ENCODE results near the gene CBL.
"Not testable (repeated sequence)": the region's sequence is repeated elsewhere in the genome, so short reads cannot be mapped to it uniquely, and the experiment has no call there.

Gene CBL

DNA sequence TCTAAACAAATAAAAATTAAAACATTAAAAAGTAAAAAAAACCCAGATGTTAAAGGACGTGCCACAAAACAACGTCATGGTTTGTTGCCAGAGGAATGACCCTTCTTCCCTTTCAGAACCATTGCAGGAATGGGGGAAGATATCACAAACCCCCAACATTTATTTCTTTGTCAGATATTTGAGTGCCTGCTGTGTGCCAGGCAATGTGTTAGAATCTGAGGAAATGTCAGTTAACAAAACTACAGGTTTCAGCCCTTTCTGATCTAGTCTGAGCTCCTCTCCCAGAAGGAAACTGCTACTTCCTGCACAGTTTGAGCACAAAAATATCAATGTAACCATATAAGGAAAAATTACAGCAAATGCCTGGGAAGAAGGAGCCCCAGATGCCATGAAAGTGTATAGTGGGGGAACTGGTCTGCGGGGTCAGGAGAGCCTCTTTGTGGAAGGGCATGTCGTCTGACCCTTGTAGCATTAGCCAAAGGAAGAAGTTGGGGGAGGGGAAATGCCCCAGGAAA lies 27.9 kb upstream of the CBL start:
- Mint-ChIP-seq H3K27ac (no peak overlapping the region), H3K27me3 (no peaks in the 10 kb centered on the region), H3K36me3 (peaks cover 44% of the 10 kb centered on the region), H3K4me1 (peaks cover 6% of the 10 kb centered on the region), H3K9me3 (no peaks in the 10 kb centered on the region), H3K4me3 (no peak overlapping the region)
- ATAC-seq: no peak

DNA sequence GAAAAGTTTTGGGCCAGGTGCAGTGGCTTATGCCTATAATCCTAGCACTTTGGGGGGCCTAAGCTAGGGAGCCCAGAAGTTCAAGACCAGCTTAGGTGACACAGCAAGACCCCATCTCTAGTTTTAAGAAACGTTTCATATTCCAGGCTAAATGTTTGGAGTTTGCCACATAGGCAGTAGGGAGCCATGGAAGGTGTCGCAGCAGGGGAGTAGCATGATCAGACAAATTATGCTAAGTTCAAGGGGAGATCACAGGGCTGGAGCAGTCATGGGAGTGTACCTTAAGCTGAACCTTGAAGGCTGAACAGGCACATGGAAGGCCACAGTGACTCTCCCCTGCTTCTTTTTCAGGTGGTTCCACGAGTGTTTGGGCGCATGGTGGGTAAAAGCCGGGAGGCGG lies 26.8 kb upstream of the CBL start:
- Mint-ChIP-seq H3K27me3 (no peaks in the 10 kb centered on the region), H3K9me3 (no peaks in the 10 kb centered on the region), H3K4me3 (no peak overlapping the region), H3K4me1 (peaks cover 13% of the 10 kb centered on the region), H3K27ac (no peak overlapping the region), H3K36me3 (peaks cover 47% of the 10 kb centered on the region)
- ATAC-seq: no peak

DNA sequence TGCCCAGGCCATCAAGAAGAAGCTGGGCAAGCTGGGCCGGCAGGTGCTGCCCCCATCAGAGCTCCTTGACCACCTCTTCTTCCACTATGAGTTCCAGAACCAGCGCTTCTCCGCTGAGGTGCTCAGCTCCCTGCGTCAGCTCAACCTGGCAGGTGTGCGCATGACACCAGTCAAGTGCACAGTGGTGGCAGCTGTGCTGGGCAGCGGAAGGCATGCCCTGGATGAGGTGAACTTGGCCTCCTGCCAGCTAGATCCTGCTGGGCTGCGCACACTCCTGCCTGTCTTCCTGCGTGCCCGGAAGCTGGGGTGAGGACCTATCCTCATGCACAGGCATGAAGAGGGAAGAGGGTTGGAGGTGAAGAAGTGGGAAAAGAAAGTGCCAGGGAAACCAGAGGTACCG lies 26.2 kb upstream of the CBL start:
- Mint-ChIP-seq H3K9me3 (no peaks in the 10 kb centered on the region), H3K27ac (no peak overlapping the region), H3K4me3 (no peak overlapping the region), H3K27me3 (no peaks in the 10 kb centered on the region), H3K36me3 (peaks cover 42% of the 10 kb centered on the region), H3K4me1 (peaks cover 14% of the 10 kb centered on the region)
- no peak for ATAC-seq

DNA sequence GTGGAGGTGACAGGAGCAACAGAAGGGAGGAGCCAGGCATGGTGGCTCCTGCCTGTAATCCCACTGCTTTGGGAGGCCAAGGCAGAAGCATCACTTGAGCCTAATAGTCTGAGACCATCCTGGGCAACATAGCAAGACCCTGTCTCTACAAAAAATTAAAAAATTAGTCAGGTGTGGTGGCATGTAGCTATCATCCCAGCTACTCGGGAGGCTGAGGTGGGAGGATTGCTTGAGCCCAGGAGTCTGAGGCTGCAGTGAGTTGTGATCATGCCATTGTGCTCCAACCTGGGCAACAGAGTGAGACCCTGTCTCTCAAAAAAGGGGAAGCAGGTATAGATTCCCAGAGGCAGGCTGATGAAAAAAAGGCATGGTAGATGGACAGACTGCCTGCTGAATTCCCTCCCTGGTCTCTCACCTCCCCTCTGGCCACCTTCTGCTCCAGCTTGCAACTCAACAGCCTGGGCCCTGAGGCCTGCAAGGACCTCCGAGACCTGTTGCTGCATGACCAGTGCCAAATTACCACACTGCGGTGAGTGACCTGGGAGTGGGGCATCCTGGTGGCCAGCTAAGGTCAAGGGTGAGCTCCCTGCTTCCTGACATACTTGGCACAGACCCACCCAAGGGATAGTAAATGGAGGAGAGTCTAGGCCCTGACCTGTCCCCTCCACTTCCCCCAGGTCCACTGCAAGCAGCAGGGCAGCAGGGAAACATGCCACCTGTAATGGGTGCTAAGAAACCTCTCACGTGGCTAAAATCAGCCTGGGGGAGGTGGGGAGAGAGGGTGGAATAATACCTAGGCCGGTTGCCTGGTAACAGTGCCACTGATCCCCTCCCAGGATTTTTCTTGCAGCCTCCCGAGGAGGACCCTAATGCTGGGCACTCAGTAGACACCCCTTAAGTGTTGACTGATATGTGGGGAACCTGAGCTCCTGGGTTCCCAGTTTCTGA lies 25.1 kb upstream of the CBL start:
- Mint-ChIP-seq H3K9me3 (no peaks in the 10 kb centered on the region), H3K27me3 (peaks cover 3% of the 10 kb centered on the region), H3K27ac (no peak overlapping the region), H3K36me3 (peaks cover 42% of the 10 kb centered on the region), H3K4me3 (no peak overlapping the region), H3K4me1 (peaks cover 14% of the 10 kb centered on the region)
- no peak for ATAC-seq

DNA sequence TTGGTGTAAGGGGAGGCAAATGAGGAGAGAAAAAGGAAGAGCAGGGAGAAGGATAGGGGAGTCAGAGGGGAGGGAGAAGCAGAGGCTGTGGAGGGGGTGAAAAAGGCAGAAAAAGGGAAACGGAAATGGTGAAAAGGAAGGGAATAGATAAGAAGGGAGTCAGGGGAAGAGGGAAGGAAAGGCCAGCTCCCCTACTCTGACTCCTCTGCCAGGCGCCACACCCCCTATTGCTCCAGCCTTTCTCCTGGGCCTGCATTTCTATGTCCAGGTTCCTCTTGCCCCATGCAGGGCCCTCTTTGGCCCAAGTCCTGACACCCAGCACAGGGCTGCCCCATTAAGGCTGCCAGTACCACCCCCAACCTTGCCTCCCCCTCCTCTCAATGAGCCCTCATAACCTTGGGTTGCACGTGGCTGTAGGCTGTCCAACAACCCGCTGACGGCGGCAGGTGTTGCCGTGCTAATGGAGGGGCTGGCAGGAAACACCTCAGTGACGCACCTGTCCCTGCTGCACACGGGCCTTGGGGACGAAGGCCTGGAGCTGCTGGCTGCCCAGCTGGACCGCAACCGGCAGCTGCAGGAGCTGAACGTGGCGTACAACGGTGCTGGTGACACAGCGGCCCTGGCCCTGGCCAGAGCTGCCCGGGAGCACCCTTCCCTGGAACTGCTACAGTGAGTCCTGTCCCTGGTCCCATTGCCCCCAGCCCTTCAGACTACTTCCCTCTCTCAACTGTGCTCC lies 24.3 kb upstream of the CBL start:
- Mint-ChIP-seq H3K4me1 (peaks cover 14% of the 10 kb centered on the region), H3K4me3 (no peak overlapping the region), H3K27ac (no peak overlapping the region), H3K36me3 (peaks cover 42% of the 10 kb centered on the region), H3K9me3 (no peaks in the 10 kb centered on the region), H3K27me3 (peaks cover 11% of the 10 kb centered on the region)
- ATAC-seq: no peak

DNA sequence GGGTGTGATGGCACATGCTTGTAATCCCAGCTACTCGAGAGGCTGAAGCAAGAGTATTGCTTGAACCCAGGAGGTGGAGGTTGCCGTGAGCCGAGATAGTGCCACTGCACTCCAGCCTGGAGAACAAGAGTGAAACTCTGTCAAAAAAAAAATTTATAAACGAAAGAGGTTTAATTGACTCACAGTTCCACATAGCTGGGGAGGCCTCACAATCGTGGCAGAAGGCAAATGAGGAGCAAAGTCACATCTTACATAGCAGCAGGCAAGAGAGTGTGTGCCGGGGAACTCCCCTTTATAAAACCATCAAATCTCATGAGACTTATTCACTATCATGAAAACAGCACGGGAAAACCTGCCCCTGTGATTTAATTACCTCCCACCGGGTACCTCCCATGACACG lies 21.7 kb upstream of the CBL start:
- Mint-ChIP-seq H3K36me3 (peaks cover 33% of the 10 kb centered on the region), H3K27me3 (peaks cover 18% of the 10 kb centered on the region)
- ATAC-seq, H3K9me3 Mint-ChIP-seq, H3K4me1 Mint-ChIP-seq, H3K4me3 Mint-ChIP-seq, H3K27ac Mint-ChIP-seq: not testable (repeated sequence)

DNA sequence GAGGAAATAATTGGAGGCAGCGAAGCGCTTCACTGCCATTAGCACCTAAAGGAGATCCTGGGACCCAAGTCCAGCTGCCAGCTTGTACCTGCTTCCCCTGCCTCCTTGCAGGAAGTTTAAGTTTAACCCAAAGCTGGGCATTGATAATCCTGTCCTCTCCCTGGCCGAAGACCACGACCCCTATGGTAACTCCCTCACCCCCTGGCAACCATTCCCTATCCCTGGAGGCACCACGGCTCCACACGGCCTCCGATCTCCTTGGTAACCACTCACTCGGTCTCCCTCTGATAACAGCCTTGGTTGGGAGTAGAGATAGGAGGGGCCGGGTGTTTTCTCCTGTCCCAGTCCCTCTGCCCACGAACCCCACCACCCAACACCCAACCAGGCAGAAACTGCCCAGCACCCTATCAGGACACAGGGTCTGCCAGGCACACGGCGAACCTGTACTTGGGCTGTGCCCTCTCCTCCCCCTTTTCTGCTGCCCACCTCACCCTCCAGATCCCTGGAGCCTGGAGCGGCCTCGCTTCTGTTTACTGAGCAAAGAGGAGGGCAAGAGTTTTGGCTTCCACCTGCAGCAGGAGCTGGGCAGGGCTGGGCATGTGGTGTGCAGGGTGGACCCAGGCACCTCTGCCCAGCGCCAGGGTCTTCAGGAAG lies 20.0 kb upstream of the CBL start:
- peaks cover 18% of the 10 kb centered on the region for H3K27me3 Mint-ChIP-seq
- H3K27ac Mint-ChIP-seq: no peak overlapping the region
- H3K9me3 Mint-ChIP-seq: no peaks in the 10 kb centered on the region
- no peak for ATAC-seq
- peaks cover 7% of the 10 kb centered on the region for H3K4me1 Mint-ChIP-seq
- no peak overlapping the region for H3K4me3 Mint-ChIP-seq
- peaks cover 23% of the 10 kb centered on the region for H3K36me3 Mint-ChIP-seq

DNA sequence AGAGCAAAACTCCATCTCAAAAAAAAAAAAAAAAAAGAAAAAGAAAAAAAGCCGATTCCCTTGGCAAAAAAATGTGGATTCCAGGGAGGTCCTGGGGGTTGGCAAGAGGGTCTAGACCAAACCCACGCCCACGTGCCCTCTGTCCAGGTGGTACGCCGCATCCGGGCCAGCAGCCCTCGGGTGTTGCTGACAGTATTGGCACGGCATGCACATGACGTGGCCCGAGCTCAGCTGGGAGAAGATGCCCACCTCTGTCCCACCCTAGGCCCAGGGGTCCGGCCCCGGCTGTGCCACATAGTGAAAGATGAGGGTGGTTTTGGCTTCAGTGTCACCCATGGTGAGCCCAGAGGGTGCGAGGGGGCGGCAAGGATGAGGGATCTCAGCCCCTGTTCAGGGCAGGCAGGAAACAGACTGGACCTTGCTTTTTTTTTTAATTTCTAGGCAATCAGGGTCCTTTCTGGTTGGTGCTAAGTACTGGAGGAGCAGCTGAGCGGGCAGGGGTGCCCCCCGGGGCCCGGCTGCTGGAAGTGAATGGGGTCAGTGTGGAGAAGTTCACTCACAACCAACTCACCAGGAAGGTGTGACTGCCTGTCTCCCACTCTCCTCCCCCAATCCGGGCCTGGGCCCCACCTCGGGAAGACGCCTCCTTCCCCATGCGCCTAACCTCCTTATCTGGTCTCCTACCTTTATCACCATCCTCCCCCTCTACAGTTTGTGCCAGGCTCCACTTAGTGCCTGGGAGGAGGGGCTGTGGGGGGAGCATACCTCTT lies 18.8 kb upstream of the CBL start:
- Mint-ChIP-seq H3K4me3 (no peak overlapping the region), H3K36me3 (peaks cover 19% of the 10 kb centered on the region), H3K27me3 (peaks cover 18% of the 10 kb centered on the region), H3K4me1 (peaks cover 7% of the 10 kb centered on the region), H3K9me3 (no peaks in the 10 kb centered on the region), H3K27ac (no peak overlapping the region)
- no peak for ATAC-seq

DNA sequence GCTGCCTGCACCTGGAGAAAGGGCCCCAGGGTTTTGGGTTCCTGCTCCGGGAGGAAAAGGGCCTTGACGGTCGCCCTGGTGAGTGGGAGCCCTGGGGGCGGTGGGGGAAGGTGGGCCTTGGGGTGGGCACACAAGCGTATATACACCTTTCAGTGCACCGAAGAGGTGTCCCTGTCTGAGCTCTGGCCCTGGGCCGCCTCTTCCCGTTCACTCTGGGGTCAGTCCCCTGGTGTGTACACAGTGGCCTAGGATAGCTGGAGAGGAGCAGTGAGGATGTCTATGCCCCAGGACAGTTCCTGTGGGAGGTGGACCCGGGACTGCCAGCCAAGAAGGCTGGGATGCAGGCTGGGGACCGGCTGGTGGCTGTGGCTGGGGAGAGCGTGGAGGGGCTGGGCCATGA lies 18.1 kb upstream of the CBL start:
- Mint-ChIP-seq H3K4me1 (peaks cover 7% of the 10 kb centered on the region), H3K4me3 (no peak overlapping the region), H3K9me3 (no peaks in the 10 kb centered on the region), H3K36me3 (peaks cover 12% of the 10 kb centered on the region), H3K27ac (no peak overlapping the region), H3K27me3 (peaks cover 18% of the 10 kb centered on the region)
- no peak for ATAC-seq

DNA sequence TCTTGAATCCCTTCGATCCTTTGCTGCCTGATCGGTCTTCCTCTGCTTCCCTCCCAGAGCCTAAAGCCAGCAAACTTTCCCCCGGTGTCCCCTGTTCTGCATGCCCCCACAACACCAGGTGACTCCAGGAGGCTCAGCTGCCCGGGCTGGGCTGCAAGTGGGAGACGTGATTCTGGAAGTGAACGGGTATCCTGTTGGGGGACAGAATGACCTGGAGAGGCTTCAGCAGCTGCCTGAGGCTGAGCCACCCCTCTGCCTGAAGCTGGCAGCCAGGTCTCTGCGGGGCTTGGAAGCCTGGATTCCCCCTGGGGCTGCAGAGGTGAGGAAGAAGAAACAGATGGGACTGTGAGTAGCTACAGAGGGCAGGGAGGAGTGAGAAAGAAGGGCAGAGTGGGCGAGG lies 17.3 kb upstream of the CBL start:
- Mint-ChIP-seq H3K9me3 (no peaks in the 10 kb centered on the region), H3K27me3 (peaks cover 18% of the 10 kb centered on the region), H3K4me3 (no peak overlapping the region), H3K36me3 (peaks cover 4% of the 10 kb centered on the region), H3K27ac (no peak overlapping the region), H3K4me1 (peaks cover 5% of the 10 kb centered on the region)
- ATAC-seq: no peak

DNA sequence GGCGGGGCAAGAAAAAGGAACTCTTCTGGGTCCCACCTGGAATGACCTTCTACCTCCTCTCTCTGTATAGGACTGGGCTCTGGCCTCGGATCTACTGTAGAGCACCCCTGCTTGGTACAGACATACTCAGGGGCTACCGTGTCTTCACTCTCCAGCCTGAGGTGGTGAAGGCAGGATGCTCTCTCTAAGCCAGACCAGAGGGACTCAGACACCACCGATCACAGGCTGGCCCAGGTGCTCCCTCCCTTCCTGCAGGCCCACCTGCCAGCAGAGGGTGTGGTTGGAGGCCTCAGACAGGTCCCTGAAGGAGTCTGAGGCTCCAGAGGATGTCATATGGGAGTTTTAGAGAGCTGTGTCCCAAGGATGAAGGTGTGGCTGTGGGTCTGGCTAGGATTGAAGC lies 16.7 kb upstream of the CBL start:
- Mint-ChIP-seq H3K4me1 (peaks cover under 1% of the 10 kb centered on the region), H3K27me3 (peaks cover 18% of the 10 kb centered on the region), H3K4me3 (no peak overlapping the region), H3K27ac (no peak overlapping the region), H3K9me3 (no peaks in the 10 kb centered on the region), H3K36me3 (no peaks in the 10 kb centered on the region)
- ATAC-seq: no peak

DNA sequence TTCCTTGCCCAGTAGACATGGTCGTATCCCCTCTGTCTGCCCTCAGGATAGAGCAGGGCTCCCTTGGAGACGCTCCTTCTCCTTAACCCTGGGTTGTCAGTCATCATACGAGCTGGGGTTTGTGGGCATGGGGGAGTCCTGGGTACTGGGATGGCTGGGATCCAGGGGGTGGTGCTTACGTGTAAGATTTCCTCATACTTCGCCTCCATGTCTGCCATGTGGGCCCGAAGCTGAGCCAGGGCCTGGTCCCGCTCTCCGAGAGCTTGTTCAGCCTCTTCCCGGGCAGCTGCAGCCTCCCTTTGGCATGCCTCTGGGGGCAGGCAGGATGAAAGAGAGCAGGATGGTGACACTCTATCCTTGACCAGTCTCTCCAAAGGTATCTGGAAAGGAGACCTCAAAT lies 15.6 kb upstream of the CBL start:
- Mint-ChIP-seq H3K36me3 (no peaks in the 10 kb centered on the region), H3K9me3 (no peaks in the 10 kb centered on the region)

DNA sequence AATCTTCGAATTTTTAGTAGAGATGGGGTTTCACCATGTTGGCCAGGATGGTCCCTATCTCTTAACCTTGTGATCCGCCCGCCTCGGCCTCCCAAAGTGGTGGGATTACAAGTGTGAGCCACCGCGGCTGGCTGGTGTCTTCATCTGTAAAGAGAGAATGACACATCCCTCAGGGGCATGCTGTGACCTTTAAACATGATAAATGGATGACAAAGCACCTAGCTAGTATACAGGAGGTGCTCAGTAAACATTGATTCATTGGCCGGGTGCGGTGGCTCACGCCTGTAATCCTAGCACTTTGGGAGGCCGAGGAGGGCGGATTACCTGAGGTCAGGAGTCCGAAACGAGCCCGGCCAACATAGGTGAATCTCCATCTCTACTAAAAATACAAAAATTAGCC lies 14.9 kb upstream of the CBL start:
- ATAC-seq: not testable (repeated sequence)

More for the DNA sequence above, 15.6 kb upstream of the CBL start:
- Mint-ChIP-seq H3K4me1 (no peaks in the 10 kb centered on the region), H3K4me3 (no peak overlapping the region), H3K27me3 (peaks cover 18% of the 10 kb centered on the region), H3K27ac (no peak overlapping the region)
- no peak for ATAC-seq

DNA sequence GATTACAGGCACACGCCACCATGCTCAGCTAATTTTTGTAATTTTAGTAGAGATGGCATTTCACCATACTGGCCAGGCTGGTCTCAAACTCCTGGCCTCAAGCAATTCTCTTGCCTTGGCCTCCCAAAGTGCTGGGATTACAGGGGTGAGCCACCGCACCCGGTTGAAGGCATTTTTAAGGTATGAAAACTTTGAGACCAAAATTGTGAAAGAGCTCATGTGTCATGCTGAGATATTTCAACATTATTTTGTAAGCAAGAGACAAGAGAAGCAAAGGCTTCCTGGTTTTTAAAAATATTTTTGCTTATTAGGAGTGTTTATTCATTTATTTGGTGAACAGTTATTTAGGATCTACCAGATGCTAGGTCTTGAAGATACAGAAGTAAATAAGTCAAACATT lies 14.0 kb upstream of the CBL start:
- Mint-ChIP-seq H3K4me3 (no peak overlapping the region), H3K27ac (no peak overlapping the region), H3K27me3 (peaks cover 4% of the 10 kb centered on the region), H3K36me3 (no peaks in the 10 kb centered on the region), H3K4me1 (peaks cover 7% of the 10 kb centered on the region), H3K9me3 (no peaks in the 10 kb centered on the region)
- no peak for ATAC-seq

More for the DNA sequence above, 14.9 kb upstream of the CBL start:
- H3K27ac Mint-ChIP-seq, H3K4me1 Mint-ChIP-seq, H3K4me3 Mint-ChIP-seq, H3K36me3 Mint-ChIP-seq, H3K9me3 Mint-ChIP-seq: not testable (repeated sequence)
- H3K27me3 Mint-ChIP-seq: peaks cover 12% of the 10 kb centered on the region

DNA sequence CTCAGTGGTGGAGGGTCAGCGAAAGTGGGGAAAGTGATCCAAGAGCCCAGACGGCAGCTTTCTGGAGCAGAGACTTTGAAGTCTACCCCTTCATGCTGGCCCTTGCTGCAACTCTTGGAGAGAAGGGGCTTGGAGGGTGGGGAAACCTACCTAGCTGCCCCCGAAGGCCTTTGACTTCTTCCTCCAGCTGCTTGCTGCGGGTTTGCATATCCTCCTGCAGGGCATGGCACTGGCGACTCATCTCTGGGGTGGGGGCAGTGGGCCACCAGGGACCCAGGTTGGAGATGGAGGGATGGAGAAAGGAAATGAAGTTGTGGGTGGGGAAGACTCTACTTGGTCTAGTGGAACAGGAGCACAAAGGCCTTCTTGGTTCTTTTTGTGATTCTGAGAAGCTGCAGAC lies 13.1 kb upstream of the CBL start:
- no peaks in the 10 kb centered on the region for H3K36me3 Mint-ChIP-seq
- no peaks in the 10 kb centered on the region for H3K27me3 Mint-ChIP-seq
- peaks cover 9% of the 10 kb centered on the region for H3K4me1 Mint-ChIP-seq
- H3K4me3 Mint-ChIP-seq: no peak overlapping the region
- H3K9me3 Mint-ChIP-seq: no peaks in the 10 kb centered on the region
- ATAC-seq: no peak
- H3K27ac Mint-ChIP-seq: no peak overlapping the region
